Stomach (tissue), 4 donors: Measurements from ENCODE around the gene LCN10.

Experiments used
- EP300 ChIP-seq: sonication (generic); formaldehyde crosslinking; IDR thresholded peaks from one replicate; pipeline ENCODE4 v1.6.1; 2017; ENCODE audit warnings: antibody characterized with exemption
- POLR2AphosphoS5 ChIP-seq, 3 donors: sonication (generic); formaldehyde crosslinking; IDR thresholded peaks; one replicate each; pipeline ENCODE4 v1.6.1; 2016; ENCODE audit warnings: antibody characterized with exemption in 3 of 3

- no peak for TF ChIP-seq EP300
- no peak for TF ChIP-seq POLR2AphosphoS5 (IDR thresholded peaks at IDR 0.05)
These were observed 39.4 kb downstream of the LCN10 start for GRCh38 chr9:136703276-136703860.
